Testis (tissue), 2 donors: ENCODE measurements around the gene SPINK14.

Experiments used
- POLR2A ChIP-seq: fragments of 450-650 bp; IDR thresholded peaks from one replicate; pipeline ENCODE4 v1.6.1; 2017; ENCODE audit warnings: antibody characterized with exemption, mild to moderate bottlenecking, moderate library complexity
- TF ChIP-seq, protein P1 (sequence below), 3 experiments: fragments of 450-650 bp in 2 of 3; fragments of 200-600 bp in 1 of 3; sonication (generic) in 1 of 3; IDR thresholded peaks; one replicate each; pipeline ENCODE4 v1.5.1; 2016 to 2019; ENCODE audit warnings: antibody characterized with exemption in 3 of 3, mild to moderate bottlenecking in 2 of 3, moderate library complexity in 1 of 3

DNA sequence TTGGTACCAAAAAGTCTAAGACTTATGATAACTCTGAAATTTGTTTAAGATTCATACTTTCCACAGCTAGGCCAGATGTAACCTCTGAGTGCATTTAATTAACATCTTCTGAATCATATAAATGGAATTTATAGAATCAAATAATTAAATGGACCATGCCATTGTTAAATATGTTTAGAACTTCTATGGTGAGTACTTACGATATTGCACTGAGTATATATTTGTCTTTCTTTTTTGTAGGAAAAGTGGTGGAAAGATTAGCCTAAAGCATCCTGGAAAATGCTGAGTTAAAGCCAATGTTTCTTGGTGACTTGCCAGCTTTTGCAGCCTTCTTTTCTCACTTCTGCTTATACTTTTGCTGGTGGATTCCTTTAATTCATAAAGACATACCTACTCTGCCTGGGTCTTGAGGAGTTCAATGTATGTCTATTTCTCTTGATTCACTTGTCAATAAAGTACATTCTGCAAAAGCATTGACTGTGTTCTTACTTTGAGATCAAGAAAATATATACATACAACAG, 46.4 kb downstream of the SPINK14 start:
- TF ChIP-seq, protein P1, sequence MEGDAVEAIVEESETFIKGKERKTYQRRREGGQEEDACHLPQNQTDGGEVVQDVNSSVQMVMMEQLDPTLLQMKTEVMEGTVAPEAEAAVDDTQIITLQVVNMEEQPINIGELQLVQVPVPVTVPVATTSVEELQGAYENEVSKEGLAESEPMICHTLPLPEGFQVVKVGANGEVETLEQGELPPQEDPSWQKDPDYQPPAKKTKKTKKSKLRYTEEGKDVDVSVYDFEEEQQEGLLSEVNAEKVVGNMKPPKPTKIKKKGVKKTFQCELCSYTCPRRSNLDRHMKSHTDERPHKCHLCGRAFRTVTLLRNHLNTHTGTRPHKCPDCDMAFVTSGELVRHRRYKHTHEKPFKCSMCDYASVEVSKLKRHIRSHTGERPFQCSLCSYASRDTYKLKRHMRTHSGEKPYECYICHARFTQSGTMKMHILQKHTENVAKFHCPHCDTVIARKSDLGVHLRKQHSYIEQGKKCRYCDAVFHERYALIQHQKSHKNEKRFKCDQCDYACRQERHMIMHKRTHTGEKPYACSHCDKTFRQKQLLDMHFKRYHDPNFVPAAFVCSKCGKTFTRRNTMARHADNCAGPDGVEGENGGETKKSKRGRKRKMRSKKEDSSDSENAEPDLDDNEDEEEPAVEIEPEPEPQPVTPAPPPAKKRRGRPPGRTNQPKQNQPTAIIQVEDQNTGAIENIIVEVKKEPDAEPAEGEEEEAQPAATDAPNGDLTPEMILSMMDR (IDR thresholded peaks at IDR 0.05), result no peak
- no peak for TF ChIP-seq POLR2A
